H9 (cell line): ENCODE data around the gene ZNF526. TPM values are rescaled to one million over a fixed set of nuclear protein-coding genes. Genes with fewer than 3 reads are reported as not detected.

Source experiments
- DNase-seq: peaks from one replicate; pipeline ENCODE4 v3.0.0-alpha.2; 2017
- H2AFZ ChIP-seq: one replicate; pipeline ENCODE4 v1.6.1; 2013; ENCODE audit warnings: mild to moderate bottlenecking, low read length, control low read depth, moderate library complexity
- H2AK5ac ChIP-seq: 2 replicates; pipeline ENCODE4 v1.6.1; 2013; ENCODE audit warnings: low read length, control low read depth, mixed read lengths; ENCODE audit not compliant: insufficient read length
- H2BK120ac ChIP-seq: one replicate; pipeline ENCODE4 v1.6.1; 2013; ENCODE audit warnings: low read depth, mild to moderate bottlenecking, low read length, control low read depth, inconsistent platforms; ENCODE audit not compliant: poor library complexity, severe bottlenecking
- H2BK12ac ChIP-seq: 2 replicates; pipeline ENCODE4 v1.6.1; 2013; ENCODE audit warnings: low read length, control low read depth, mixed read lengths, low read depth; ENCODE audit not compliant: insufficient read length
- H2BK15ac ChIP-seq: 2 replicates; pipeline ENCODE4 v1.6.1; 2013; ENCODE audit warnings: low read depth, low read length, control low read depth
- H2BK20ac ChIP-seq: one replicate; pipeline ENCODE4 v1.6.1; 2013; ENCODE audit warnings: low read depth, mild to moderate bottlenecking, low read length, control low read depth, inconsistent platforms; ENCODE audit not compliant: poor library complexity, severe bottlenecking
- H2BK5ac ChIP-seq: 2 replicates; pipeline ENCODE4 v1.6.1; 2013; ENCODE audit warnings: low read length, control low read depth, mixed read lengths; ENCODE audit not compliant: insufficient read length
- H3K14ac ChIP-seq: 2 replicates; pipeline ENCODE4 v1.6.1; 2013; ENCODE audit warnings: low read length, control low read depth; ENCODE audit not compliant: insufficient read depth
- H3K18ac ChIP-seq: 2 replicates; pipeline ENCODE4 v1.6.1; 2013; ENCODE audit warnings: low read depth, mild to moderate bottlenecking, mixed read lengths, low read length, control low read depth; ENCODE audit not compliant: insufficient read length
- H3K23ac ChIP-seq: 2 replicates; pipeline ENCODE4 v1.6.1; 2013; ENCODE audit warnings: low read length, control low read depth, mixed read lengths, low read depth; ENCODE audit not compliant: insufficient read length
- H3K23me2 ChIP-seq: 2 replicates; pipeline ENCODE4 v1.6.1; 2013; ENCODE audit warnings: low read depth, mild to moderate bottlenecking, mixed read lengths, low read length, control low read depth; ENCODE audit not compliant: insufficient read length, poor library complexity, severe bottlenecking
- H3K27ac ChIP-seq: 2 replicates; pipeline ENCODE4 v1.5.1; 2013; ENCODE audit warnings: low read length, control low read depth, mixed read lengths, low read depth; ENCODE audit not compliant: insufficient read length
- H3K27me3 ChIP-seq: 2 replicates; pipeline ENCODE4 v1.6.1; 2013; ENCODE audit warnings: low read length, control low read depth, inconsistent platforms; ENCODE audit not compliant: insufficient read depth
- H3K4ac ChIP-seq: 2 replicates; pipeline ENCODE4 v1.6.1; 2013; ENCODE audit warnings: low read depth, mild to moderate bottlenecking, control low read depth, inconsistent platforms, low read length, moderate library complexity
- H3K4me1 ChIP-seq: 2 replicates; pipeline ENCODE4 v1.6.1; 2013; ENCODE audit warnings: low read length, control low read depth, inconsistent platforms; ENCODE audit not compliant: insufficient read depth
- H3K4me2 ChIP-seq: 2 replicates; pipeline ENCODE4 v1.6.1; 2013; ENCODE audit warnings: low read length, control low read depth, mixed read lengths; ENCODE audit not compliant: insufficient read length, insufficient read depth
- H3K56ac ChIP-seq: 2 replicates; pipeline ENCODE4 v1.6.1; 2013; ENCODE audit warnings: low read depth, mild to moderate bottlenecking, mixed read lengths, low read length, control low read depth; ENCODE audit not compliant: insufficient read length
- H3K79me1 ChIP-seq: 2 replicates; pipeline ENCODE4 v1.6.1; 2013; ENCODE audit warnings: low read depth, mild to moderate bottlenecking, moderate library complexity, low read length, control low read depth, inconsistent platforms; ENCODE audit not compliant: insufficient read depth, poor library complexity, severe bottlenecking
- H3K79me2 ChIP-seq: 2 replicates; pipeline ENCODE4 v1.6.1; 2013; ENCODE audit warnings: low read length, control low read depth, inconsistent platforms; ENCODE audit not compliant: insufficient read depth
- H3K9ac ChIP-seq: 2 replicates; pipeline ENCODE4 v1.6.1; 2013; ENCODE audit warnings: low read length, control low read depth, mixed read lengths; ENCODE audit not compliant: insufficient read length; ENCODE audit errors: extremely low read depth
- H3K9me3 ChIP-seq: one replicate; pipeline ENCODE4 v1.6.1; 2013; ENCODE audit warnings: low read depth, low read length, inconsistent platforms; ENCODE audit not compliant: control insufficient read depth
- H3T11ph ChIP-seq: one replicate; pipeline ENCODE4 v1.6.1; 2013; ENCODE audit warnings: mild to moderate bottlenecking, low read length, control low read depth, inconsistent platforms
- H4K20me1 ChIP-seq: one replicate; pipeline ENCODE4 v1.6.1; 2013; ENCODE audit not compliant: control insufficient read depth, insufficient read length, insufficient read depth
- H4K5ac ChIP-seq: 2 replicates; pipeline ENCODE4 v1.6.1; 2013; ENCODE audit warnings: low read depth, mild to moderate bottlenecking, mixed read lengths, low read length, control low read depth; ENCODE audit not compliant: insufficient read length
- H4K8ac ChIP-seq: replicated peaks from 2 replicates; pipeline ENCODE4 v1.6.1; 2013; ENCODE audit warnings: low read length, control low read depth, mixed read lengths, low read depth; ENCODE audit not compliant: insufficient read length
- H4K91ac ChIP-seq: 2 replicates; pipeline ENCODE4 v1.6.1; 2013; ENCODE audit warnings: low read depth, mild to moderate bottlenecking, moderate library complexity, mixed read lengths, low read length, control low read depth; ENCODE audit not compliant: insufficient read length
- H3K27ac Mint-ChIP-seq, 3 experiments: 2 replicates in 2 of 3; 3 replicates in 1 of 3; pipeline ENCODE4 v1.8.0; 2020 to 2021; ENCODE audit warnings: mixed read lengths in 3 of 3, mild to moderate bottlenecking in 1 of 3, moderate library complexity in 1 of 3
- H3K27me3 Mint-ChIP-seq: 2 replicates; pipeline ENCODE4 v1.8.0; 2021; ENCODE audit warnings: low read depth, mild to moderate bottlenecking, moderate library complexity, mixed read lengths
- H3K36me3 Mint-ChIP-seq, 3 experiments: 2 replicates in 2 of 3; 3 replicates in 1 of 3; pipeline ENCODE4 v1.8.0; 2020 to 2021; ENCODE audit warnings: low read depth in 3 of 3, mixed read lengths in 3 of 3; ENCODE audit not compliant: insufficient read depth in 1 of 3
- H3K4me1 Mint-ChIP-seq, 2 experiments: 2 replicates each; pipeline ENCODE4 v1.8.0; 2020; ENCODE audit warnings: mixed read lengths in 2 of 2
- H3K4me3 Mint-ChIP-seq, 2 experiments: 2 replicates in 1 of 2; 3 replicates in 1 of 2; pipeline ENCODE4 v1.8.0; 2020 to 2021; ENCODE audit warnings: mild to moderate bottlenecking in 2 of 2, mixed read lengths in 2 of 2, moderate library complexity in 1 of 2
- H3K9me3 Mint-ChIP-seq, 2 experiments: 2 replicates in 1 of 2; 3 replicates in 1 of 2; pipeline ENCODE4 v1.8.0; 2020; ENCODE audit warnings: mild to moderate bottlenecking in 2 of 2, mixed read lengths in 2 of 2, moderate library complexity in 1 of 2
- WGBS: extraction: QIAGEN DNeasy Blood & Tissue Kit; methylation state at CpG from one replicate; pipeline ENCODE4 v1.1.7; 2013; ENCODE audit warnings: missing lambda C conversion rate, low lambda C conversion rate, mixed read lengths; ENCODE audit not compliant: insufficient read length; ENCODE audit errors: extremely low coverage; 5-methylcytosine and 5-hydroxymethylcytosine counted together
- total RNA-seq: library from RNA; stranded (reverse); gene quantifications from 2 replicates; pipeline ENCODE4 v1.2.1, GENCODE V29; 2021
- TF ChIP-seq, protein P1 (sequence below): fragments of 200-600 bp; sonication (generic); conservative IDR thresholded peaks from 3 replicates; pipeline ENCODE4 v1.8.0; 2021; ENCODE audit warnings: antibody characterized with exemption, mild to moderate bottlenecking

Gene ZNF526
- total RNA-seq, 1 experiment from 2014 or later = 20.5 TPM

DNA sequence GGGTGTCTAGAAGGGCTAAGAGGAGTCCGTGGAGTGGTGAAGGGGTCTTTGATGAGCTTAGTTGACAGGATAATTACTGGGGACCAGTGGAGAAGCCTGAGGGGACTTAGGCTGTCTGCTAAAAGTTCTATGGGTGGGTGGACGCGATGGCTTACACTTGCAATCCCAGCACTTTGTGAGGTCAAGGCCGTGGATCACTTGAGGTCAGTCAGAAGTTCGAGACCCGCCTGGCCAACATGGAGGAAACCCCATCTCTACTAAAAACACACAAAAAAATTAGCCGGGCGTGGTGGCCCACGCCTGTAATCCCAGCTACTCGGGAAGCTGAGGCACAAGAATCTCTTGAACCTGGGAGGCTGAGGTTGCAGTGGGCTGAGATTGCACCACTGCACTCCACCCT, 25.1 kb downstream of the ZNF526 start:
- peak overlapping the region; percentile 96 for H3K4me2 ChIP-seq
- H3K27ac ChIP-seq = no peak overlapping the region
- H3K4me1 ChIP-seq = no peaks in the 10 kb centered on the region; the same call in 1 of the 2 replicates
- TF ChIP-seq, protein P1, sequence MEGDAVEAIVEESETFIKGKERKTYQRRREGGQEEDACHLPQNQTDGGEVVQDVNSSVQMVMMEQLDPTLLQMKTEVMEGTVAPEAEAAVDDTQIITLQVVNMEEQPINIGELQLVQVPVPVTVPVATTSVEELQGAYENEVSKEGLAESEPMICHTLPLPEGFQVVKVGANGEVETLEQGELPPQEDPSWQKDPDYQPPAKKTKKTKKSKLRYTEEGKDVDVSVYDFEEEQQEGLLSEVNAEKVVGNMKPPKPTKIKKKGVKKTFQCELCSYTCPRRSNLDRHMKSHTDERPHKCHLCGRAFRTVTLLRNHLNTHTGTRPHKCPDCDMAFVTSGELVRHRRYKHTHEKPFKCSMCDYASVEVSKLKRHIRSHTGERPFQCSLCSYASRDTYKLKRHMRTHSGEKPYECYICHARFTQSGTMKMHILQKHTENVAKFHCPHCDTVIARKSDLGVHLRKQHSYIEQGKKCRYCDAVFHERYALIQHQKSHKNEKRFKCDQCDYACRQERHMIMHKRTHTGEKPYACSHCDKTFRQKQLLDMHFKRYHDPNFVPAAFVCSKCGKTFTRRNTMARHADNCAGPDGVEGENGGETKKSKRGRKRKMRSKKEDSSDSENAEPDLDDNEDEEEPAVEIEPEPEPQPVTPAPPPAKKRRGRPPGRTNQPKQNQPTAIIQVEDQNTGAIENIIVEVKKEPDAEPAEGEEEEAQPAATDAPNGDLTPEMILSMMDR = no peak
- H4K20me1 ChIP-seq = no peaks in the 10 kb centered on the region
- Mint-ChIP-seq H3K4me3 (peak overlapping the region in 1 of 2 experiments; percentile 95; a peak in 3 of 5 replicates), H3K27me3 (no peaks in the 10 kb centered on the region; the same call in 1 of the 2 replicates), H3K27ac (peak overlapping the region; percentile 20 to 81 (median 30); a peak in 6 of 7 replicates), H3K4me1 (peaks cover 29 to 38% of the 10 kb centered on the region in 2 experiments), H3K36me3 (peaks cover 3 to 25% (median 19%) of the 10 kb centered on the region in 3 experiments; a peak in 6 of 7 replicates), H3K9me3 (no peaks in the 10 kb centered on the region)
- no peak overlapping the region for H2BK15ac ChIP-seq
- no peaks in the 10 kb centered on the region for H3K27me3 ChIP-seq
- H3K4ac ChIP-seq = no peak overlapping the region
- DNase-seq = no peak
- H2BK120ac ChIP-seq = no peak overlapping the region
- H3K18ac ChIP-seq = no peak overlapping the region
- no peak overlapping the region for H3K9ac ChIP-seq
- H2BK5ac ChIP-seq = no peak overlapping the region
- no peak overlapping the region for H2BK20ac ChIP-seq
- no peak overlapping the region for H4K8ac ChIP-seq
- H3K79me2 ChIP-seq = no peaks in the 10 kb centered on the region; the same call in 1 of the 2 replicates
- H3K23ac ChIP-seq = no peak overlapping the region
- H4K5ac ChIP-seq = no peak overlapping the region
- H3T11ph ChIP-seq = no peak overlapping the region
- H3K23me2 ChIP-seq = peaks cover 4% of the 10 kb centered on the region
- H3K9me3 ChIP-seq = no peaks in the 10 kb centered on the region
- WGBS = no CpG with 5 or more reads among the region's 10 CpGs
- no peaks in the 10 kb centered on the region for H3K79me1 ChIP-seq
- no peak overlapping the region for H3K56ac ChIP-seq
- no peak overlapping the region for H2AK5ac ChIP-seq
- H3K14ac ChIP-seq = no peak overlapping the region
- H2BK12ac ChIP-seq = no peak overlapping the region
- H4K91ac ChIP-seq = no peak overlapping the region
- no peak overlapping the region for H2AFZ ChIP-seq
